HepG2 (cell line): ENCODE measurements around the gene SLC6A12. TPM values are rescaled to one million over a fixed set of nuclear protein-coding genes. Genes with fewer than 3 reads are reported as not detected.

Experiments used
- ATAC-seq: fragments of 200-7000 bp; cut with Tn5 transposase; 3 replicates; pipeline ENCODE4 v1.9.1; 2020; ENCODE audit warnings: mild to moderate bottlenecking, moderate library complexity
- BruUV-seq: library from RNA; stranded (reverse); fragments of 400-500 nt; replicated peaks from 2 replicates; lab custom pipeline; 2021; lab: Mats Ljungman, UMichigan
- CTCF ChIA-PET: fragments of 300-600 bp; formaldehyde crosslinking; extraction: SDS; loops from one replicate; lab custom pipeline; 2021; ENCODE audit warnings: low total read pairs, inconsistent platforms, low intra/inter-chr PET ratio; lab: Yijun Ruan, JAX
- POLR2A ChIA-PET: fragments of 350-600 bp; sonication (Branson Sonifier 250); formaldehyde crosslinking; loops from one replicate; lab custom pipeline; 2020; ENCODE audit warnings: antibody characterized with exemption, inconsistent platforms; lab: Yijun Ruan, JAX
- DNase-seq: peaks from one replicate; pipeline ENCODE4 v3.0.0-alpha.2; 2015; ENCODE audit warnings: low spot score
- FAIRE-seq: peaks from 3 replicates; lab custom pipeline; 2011; peaks lifted over from hg19 to GRCh38; lab: Jason Lieb, UNC
- H2AFZ ChIP-seq: one replicate; pipeline ENCODE4 v1.6.1; 2011; ENCODE audit warnings: low read length, inconsistent platforms
- H3K27ac ChIP-seq: fragments of 300-600 bp; 3 replicates; pipeline ENCODE4 v1.8.0; 2011; ENCODE audit warnings: mixed run types, mild to moderate bottlenecking, mixed read lengths, low read length, inconsistent platforms; ENCODE audit not compliant: insufficient read depth; ENCODE audit errors: extremely low read length
- H3K27me3 ChIP-seq, 2 experiments: fragments of 200-600 bp in 1 of 2; 2 replicates in 1 of 2; 3 replicates in 1 of 2; pipeline versions ENCODE4 v1.6.0 to v1.8.0; 2011; ENCODE audit warnings: low read length in 2 of 2, mild to moderate bottlenecking in 2 of 2, moderate library complexity in 2 of 2, inconsistent platforms in 1 of 2; ENCODE audit not compliant: insufficient read depth in 2 of 2, control insufficient read depth in 1 of 2
- H3K36me3 ChIP-seq, 2 experiments: fragments of 200-600 bp in 1 of 2; replicated peaks in 1 of 2; 2 replicates in 1 of 2; 3 replicates in 1 of 2; pipeline versions ENCODE4 v1.5.1 to v1.8.0; 2011; ENCODE audit warnings: low read length in 2 of 2, inconsistent platforms in 1 of 2; ENCODE audit not compliant: insufficient read depth in 2 of 2, control insufficient read depth in 1 of 2
- H3K4me1 ChIP-seq: 2 replicates; pipeline ENCODE4 v1.5.1; 2012; ENCODE audit warnings: low read length, inconsistent platforms; ENCODE audit not compliant: insufficient read depth
- H3K4me2 ChIP-seq: 2 replicates; pipeline ENCODE4 v1.6.0; 2011; ENCODE audit warnings: low read depth, low read length, inconsistent platforms
- H3K4me3 ChIP-seq, 3 experiments: fragments of 200-600 bp in 1 of 3; sonication (generic), shearing (Covaris generic) in 1 of 3; replicated peaks in 1 of 3; 2 replicates each; pipeline ENCODE4 v1.5.1; 2011 to 2016; ENCODE audit warnings: low read length in 3 of 3, inconsistent platforms in 2 of 3, low read depth in 2 of 3, mild to moderate bottlenecking in 2 of 3, control low read depth in 1 of 3, mixed read lengths in 1 of 3; ENCODE audit not compliant: insufficient read depth in 1 of 3
- H3K79me2 ChIP-seq: one replicate; pipeline ENCODE4 v1.6.1; 2011; ENCODE audit warnings: low read length, inconsistent platforms; ENCODE audit not compliant: insufficient read depth
- H3K9ac ChIP-seq: 2 replicates; pipeline ENCODE4 v1.6.0; 2011; ENCODE audit warnings: mild to moderate bottlenecking, low read depth, low read length, inconsistent platforms; ENCODE audit not compliant: insufficient read depth
- H3K9me3 ChIP-seq: 2 replicates; pipeline ENCODE4 v1.5.1; 2012; ENCODE audit warnings: mild to moderate bottlenecking, low read length
- H4K20me1 ChIP-seq: 2 replicates; pipeline ENCODE4 v1.6.0; 2011; ENCODE audit warnings: inconsistent platforms, mild to moderate bottlenecking, low read length, moderate library complexity; ENCODE audit not compliant: insufficient read depth
- AKAP8 ChIP-seq: sonication (generic); formaldehyde crosslinking; IDR thresholded peaks from 2 replicates; pipeline ENCODE4 v1.5.1; 2020; ENCODE audit warnings: mild to moderate bottlenecking, missing genetic modification reagents
- SALL1 ChIP-seq: sonication (generic); formaldehyde crosslinking; IDR thresholded peaks from 2 replicates; pipeline ENCODE4 v1.8.0; 2022; ENCODE audit warnings: mild to moderate bottlenecking, missing genetic modification reagents
- SOX13 ChIP-seq, 3 experiments: fragments of 450-650 bp in 1 of 3; sonication (generic) in 1 of 3; formaldehyde crosslinking in 1 of 3; IDR thresholded peaks in 2 of 3; conservative IDR thresholded peaks in 1 of 3; 2 replicates each; pipeline versions ENCODE4 v1.5.0 to v1.6.1; 2016 to 2020; ENCODE audit warnings: antibody characterized with exemption in 1 of 3, mild to moderate bottlenecking in 1 of 3, missing compliant biosample characterization in 1 of 3, missing genetic modification reagents in 1 of 3, moderate library complexity in 1 of 3
- XRCC5 ChIP-seq: fragments of 200-400 bp; formaldehyde crosslinking; optimal IDR thresholded peaks from 2 replicates; pipeline ENCODE3; 2017; ENCODE audit warnings: mild to moderate bottlenecking, low read length
- ZNF724P ChIP-seq: sonication (generic); formaldehyde crosslinking; IDR thresholded peaks from 2 replicates; pipeline ENCODE4 v1.8.0; 2022; ENCODE audit warnings: missing genetic modification reagents, borderline replicate concordance
- ZNF746 ChIP-seq: sonication (generic); formaldehyde crosslinking; IDR thresholded peaks from 2 replicates; pipeline ENCODE4 v1.8.0; 2022; ENCODE audit warnings: mild to moderate bottlenecking, missing genetic modification reagents
- ZNF749 ChIP-seq: sonication (generic); formaldehyde crosslinking; IDR thresholded peaks from 2 replicates; pipeline ENCODE4 v1.8.0; 2022; ENCODE audit warnings: mild to moderate bottlenecking, missing genetic modification reagents, moderate library complexity, borderline replicate concordance
- ZNF768 ChIP-seq: sonication (generic); formaldehyde crosslinking; IDR thresholded peaks from 2 replicates; pipeline ENCODE4 v1.4.0; 2020; ENCODE audit warnings: missing genetic modification reagents
- ZSCAN9 ChIP-seq: IDR thresholded peaks from 2 replicates; pipeline ENCODE4 v1.6.1; 2016; ENCODE audit warnings: borderline replicate concordance
- WGBS: methylation state at CpG from one replicate; pipeline ENCODE4 v1.1.6; 2017; ENCODE audit warnings: low lambda C conversion rate; 5-methylcytosine and 5-hydroxymethylcytosine counted together
- in situ Hi-C: cut with HindIII; loops from 2 replicates; pipeline ENCODE4 v1.10.0; 2017; ENCODE audit warnings: low pct_unique_long_range_greater_than_20kb; ENCODE audit not compliant: extremely low pct_ligation_motif_present
- intact Hi-C: fragments of 100-400 bp; cut with micrococcal nuclease; formaldehyde crosslinking; loops from one replicate; pipeline ENCODE4 v1.10.0; 2022; ENCODE audit not compliant: unreplicated experiment
- polyA plus RNA-seq, 8 experiments: library from polyadenylated mRNA; depleted of rRNA in 3 of 8; stranded (reverse) in 7 of 8; unstranded in 1 of 8; fragments of >200 nt; fragmentation: Illumina TruSeq in 4 of 8; extraction: Trizol in 4 of 8; gene quantifications; 2 replicates each; pipeline versions ENCODE4 v1.2.1 to v1.2.3, GENCODE V29; 2011 to 2016; ENCODE audit warnings: low read depth in 4 of 8, missing spikeins in 1 of 8, mixed read lengths in 1 of 8; ENCODE audit not compliant: insufficient read depth in 1 of 8
- total RNA-seq, 5 experiments: library from RNA; depleted of rRNA; stranded (reverse); fragments of >200 nt; fragmentation: Illumina TruSeq; extraction: Trizol; gene quantifications; 2 replicates each; pipeline ENCODE4 v1.2.3, GENCODE V29; 2016; ENCODE audit warnings: low read depth in 1 of 5
- TF ChIP-seq, protein P1 (sequence below): sonication (generic); formaldehyde crosslinking; IDR thresholded peaks from 2 replicates; pipeline ENCODE4 v1.5.1; 2020; ENCODE audit warnings: missing genetic modification reagents, mild to moderate bottlenecking, borderline replicate concordance
- TF ChIP-seq, protein P2 (sequence below): sonication (generic); formaldehyde crosslinking; IDR thresholded peaks from 2 replicates; pipeline ENCODE4 v1.4.0; 2020; ENCODE audit warnings: missing genetic modification reagents, mild to moderate bottlenecking, borderline replicate concordance
- TF ChIP-seq, protein P3 (sequence below): sonication (generic); formaldehyde crosslinking; IDR thresholded peaks from 2 replicates; pipeline ENCODE4 v1.8.0; 2022; ENCODE audit warnings: missing genetic modification reagents, mild to moderate bottlenecking, moderate library complexity, borderline replicate concordance

SLC6A12 gene
- total and polyA plus RNA-seq, 2 of the 13 experiments (the other 11 are each of a cell fraction or from before 2014, with no cell fraction given), result 3.7 to 18.8 TPM

- Histone ChIP-seq H3K27me3 (peaks cover 6 to 12% of the 10 kb centered on the region in 2 experiments; a peak in 3 of 5 replicates), H2AFZ (no peak overlapping the region), H3K9ac (no peak overlapping the region), H4K20me1 (no peaks in the 10 kb centered on the region), H3K4me3 (peak overlapping the region; percentile 49 to 71 (median 54); a peak in 5 of 6 replicates), H3K36me3 (no peaks in the 10 kb centered on the region), H3K4me2 (peak overlapping the region; percentile 77), H3K9me3 (no peaks in the 10 kb centered on the region), H3K4me1 (peaks cover 6% of the 10 kb centered on the region; the same call in 1 of the 2 replicates), H3K79me2 (no peaks in the 10 kb centered on the region), H3K27ac (no peak overlapping the region)
- ATAC-seq (peak; percentile 91), FAIRE-seq (no peak), DNase-seq (no peak)
- in situ Hi-C loops (no loop called here), intact Hi-C loops (no loop called here)
- BruUV-seq, result no TSS peak
- POLR2A ChIA-PET, result interaction anchor here (1.0 to 1.2 kb wide), 2 partner anchors 21 to 24 kb away, joined by 5 to 8 read pairs; no protein-coding TSS in a partner anchor
- 30% methylated on average over 19 of the region's 52 CpGs for WGBS
- CTCF ChIA-PET, result interaction anchor here (0.8 to 1.7 kb wide), 4 partner anchors 20 to 265 kb away, joined by 3 to 11 read pairs (median 3); no protein-coding TSS in a partner anchor
- TF ChIP-seq ZNF768 (CRISPR knock-in tag) (peak; percentile 10; the same call in 1 of the 2 replicates), ZNF724P (CRISPR knock-in tag) (no peak), ZNF749 (CRISPR knock-in tag) (no peak), ZNF746 (CRISPR knock-in tag) (peak; percentile 45; the same call in 1 of the 2 replicates), XRCC5 (peak; percentile 82), SOX13 (IDR thresholded peaks at IDR 0.05) (no peak), SOX13 (CRISPR knock-in tag; conservative IDR thresholded peaks at IDR 0.05 in 1 of 2, IDR thresholded peaks at IDR 0.05 in 1 of 2) (no peak), SALL1 (CRISPR knock-in tag) (peak; percentile 24; the same call in 1 of the 2 replicates), ZSCAN9 (CRISPR knock-in tag) (no peak), AKAP8 (CRISPR knock-in tag) (no peak)
- TF ChIP-seq, protein P1, sequence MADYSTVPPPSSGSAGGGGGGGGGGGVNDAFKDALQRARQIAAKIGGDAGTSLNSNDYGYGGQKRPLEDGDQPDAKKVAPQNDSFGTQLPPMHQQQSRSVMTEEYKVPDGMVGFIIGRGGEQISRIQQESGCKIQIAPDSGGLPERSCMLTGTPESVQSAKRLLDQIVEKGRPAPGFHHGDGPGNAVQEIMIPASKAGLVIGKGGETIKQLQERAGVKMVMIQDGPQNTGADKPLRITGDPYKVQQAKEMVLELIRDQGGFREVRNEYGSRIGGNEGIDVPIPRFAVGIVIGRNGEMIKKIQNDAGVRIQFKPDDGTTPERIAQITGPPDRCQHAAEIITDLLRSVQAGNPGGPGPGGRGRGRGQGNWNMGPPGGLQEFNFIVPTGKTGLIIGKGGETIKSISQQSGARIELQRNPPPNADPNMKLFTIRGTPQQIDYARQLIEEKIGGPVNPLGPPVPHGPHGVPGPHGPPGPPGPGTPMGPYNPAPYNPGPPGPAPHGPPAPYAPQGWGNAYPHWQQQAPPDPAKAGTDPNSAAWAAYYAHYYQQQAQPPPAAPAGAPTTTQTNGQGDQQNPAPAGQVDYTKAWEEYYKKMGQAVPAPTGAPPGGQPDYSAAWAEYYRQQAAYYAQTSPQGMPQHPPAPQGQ, result no peak
- TF ChIP-seq, protein P2, sequence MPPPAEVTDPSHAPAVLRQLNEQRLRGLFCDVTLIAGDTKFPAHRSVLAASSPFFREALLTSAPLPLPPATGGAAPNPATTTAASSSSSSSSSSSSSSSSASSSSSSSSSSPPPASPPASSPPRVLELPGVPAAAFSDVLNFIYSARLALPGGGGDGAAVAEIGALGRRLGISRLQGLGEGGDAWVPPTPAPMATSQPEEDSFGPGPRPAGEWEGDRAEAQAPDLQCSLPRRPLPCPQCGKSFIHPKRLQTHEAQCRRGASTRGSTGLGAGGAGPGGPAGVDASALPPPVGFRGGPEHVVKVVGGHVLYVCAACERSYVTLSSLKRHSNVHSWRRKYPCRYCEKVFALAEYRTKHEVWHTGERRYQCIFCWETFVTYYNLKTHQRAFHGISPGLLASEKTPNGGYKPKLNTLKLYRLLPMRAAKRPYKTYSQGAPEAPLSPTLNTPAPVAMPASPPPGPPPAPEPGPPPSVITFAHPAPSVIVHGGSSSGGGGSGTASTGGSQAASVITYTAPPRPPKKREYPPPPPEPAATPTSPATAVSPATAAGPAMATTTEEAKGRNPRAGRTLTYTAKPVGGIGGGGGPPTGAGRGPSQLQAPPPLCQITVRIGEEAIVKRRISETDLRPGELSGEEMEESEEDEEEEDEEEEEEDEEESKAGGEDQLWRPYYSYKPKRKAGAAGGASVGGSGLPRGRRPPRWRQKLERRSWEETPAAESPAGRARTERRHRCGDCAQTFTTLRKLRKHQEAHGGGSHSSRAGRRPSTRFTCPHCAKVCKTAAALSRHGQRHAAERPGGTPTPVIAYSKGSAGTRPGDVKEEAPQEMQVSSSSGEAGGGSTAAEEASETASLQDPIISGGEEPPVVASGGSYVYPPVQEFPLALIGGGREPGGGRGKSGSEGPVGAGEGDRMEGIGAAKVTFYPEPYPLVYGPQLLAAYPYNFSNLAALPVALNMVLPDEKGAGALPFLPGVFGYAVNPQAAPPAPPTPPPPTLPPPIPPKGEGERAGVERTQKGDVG (CRISPR knock-in tag), result no peak
- TF ChIP-seq, protein P3, sequence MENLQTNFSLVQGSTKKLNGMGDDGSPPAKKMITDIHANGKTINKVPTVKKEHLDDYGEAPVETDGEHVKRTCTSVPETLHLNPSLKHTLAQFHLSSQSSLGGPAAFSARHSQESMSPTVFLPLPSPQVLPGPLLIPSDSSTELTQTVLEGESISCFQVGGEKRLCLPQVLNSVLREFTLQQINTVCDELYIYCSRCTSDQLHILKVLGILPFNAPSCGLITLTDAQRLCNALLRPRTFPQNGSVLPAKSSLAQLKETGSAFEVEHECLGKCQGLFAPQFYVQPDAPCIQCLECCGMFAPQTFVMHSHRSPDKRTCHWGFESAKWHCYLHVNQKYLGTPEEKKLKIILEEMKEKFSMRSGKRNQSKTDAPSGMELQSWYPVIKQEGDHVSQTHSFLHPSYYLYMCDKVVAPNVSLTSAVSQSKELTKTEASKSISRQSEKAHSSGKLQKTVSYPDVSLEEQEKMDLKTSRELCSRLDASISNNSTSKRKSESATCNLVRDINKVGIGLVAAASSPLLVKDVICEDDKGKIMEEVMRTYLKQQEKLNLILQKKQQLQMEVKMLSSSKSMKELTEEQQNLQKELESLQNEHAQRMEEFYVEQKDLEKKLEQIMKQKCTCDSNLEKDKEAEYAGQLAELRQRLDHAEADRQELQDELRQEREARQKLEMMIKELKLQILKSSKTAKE (CRISPR knock-in tag), result no peak
Measured at GRCh38 chr12:188910-189621, 24.9 kb downstream of the SLC6A12 start.
